Measurements from ENCODE around the gene GNAZ. TPM values are rescaled to one million over a fixed set of nuclear protein-coding genes. Genes with fewer than 3 reads are reported as not detected.

The GNAZ gene
- total RNA-seq, 1 experiment from 2014 or later = 0.82 TPM

GRCh38 chr22:23117891-23118646 is 47.8 kb downstream of the GNAZ start:
- BruUV-seq (replicated peaks) = no TSS peak
- ChIA-PET CTCF (interaction anchor here (0.6 to 1.1 kb wide), 5 partner anchors 15 to 162 kb away, joined by 3 to 6 read pairs (median 3); no protein-coding TSS in a partner anchor), POLR2A (interaction anchor here (0.6 kb wide), 1 partner anchor 149 kb away, joined by 3 read pairs; no protein-coding TSS in a partner anchor)
- Mint-ChIP-seq H3K4me3 (ENCODE audit: unreplicated experiment) (no peak overlapping the region), H3K27ac (ENCODE audit: low read depth, unreplicated experiment) (no peak overlapping the region), H3K4me1 (ENCODE audit: insufficient read depth, unreplicated experiment) (no peaks in the 10 kb centered on the region), H3K27me3 (ENCODE audit: insufficient read depth, unreplicated experiment) (peaks cover 11% of the 10 kb centered on the region), H3K9me3 (ENCODE audit: unreplicated experiment) (no peaks in the 10 kb centered on the region), H3K36me3 (ENCODE audit: insufficient read depth, unreplicated experiment) (no peaks in the 10 kb centered on the region)
- DNase-seq (ENCODE audit: unreplicated experiment) = no peak
- intact Hi-C loops (cut with micrococcal nuclease) = no loop called here
- TF ChIP-seq CTCF (IDR thresholded peaks at IDR 0.05; ENCODE audit: unreplicated experiment) = no peak

- POLR2A ChIA-PET = no interaction called here
- intact Hi-C loops (cut with micrococcal nuclease) = no loop called here
- CTCF ChIA-PET = interaction anchor here (0.9 to 1.8 kb wide), 3 partner anchors 9 to 162 kb away, joined by 4 to 7 read pairs (median 6); no protein-coding TSS in a partner anchor
These were observed 48.6 kb downstream of the GNAZ start for GRCh38 chr22:23118647-23119493.

GRCh38 chr22:23119494-23120414 is 49.4 kb downstream of the GNAZ start:
- Mint-ChIP-seq H3K9me3 (ENCODE audit: unreplicated experiment) (no peaks in the 10 kb centered on the region), H3K27ac (ENCODE audit: low read depth, unreplicated experiment) (no peak overlapping the region), H3K36me3 (ENCODE audit: insufficient read depth, unreplicated experiment) (no peaks in the 10 kb centered on the region), H3K4me1 (ENCODE audit: insufficient read depth, unreplicated experiment) (no peaks in the 10 kb centered on the region), H3K27me3 (ENCODE audit: insufficient read depth, unreplicated experiment) (peaks cover 17% of the 10 kb centered on the region), H3K4me3 (ENCODE audit: unreplicated experiment) (no peak overlapping the region)
- no peak for TF ChIP-seq CTCF (IDR thresholded peaks at IDR 0.05; ENCODE audit: unreplicated experiment)
- POLR2A ChIA-PET = no interaction called here
- intact Hi-C loops (cut with micrococcal nuclease) = no loop called here
- DNase-seq (ENCODE audit: unreplicated experiment) = no peak
- CTCF ChIA-PET = interaction anchor here (1.0 to 1.8 kb wide), 3 partner anchors 8 to 161 kb away, joined by 3 to 12 read pairs (median 7); no protein-coding TSS in a partner anchor
- BruUV-seq (replicated peaks) = no TSS peak

More at GRCh38 chr22:23118647-23119493, 48.6 kb downstream of the GNAZ start:
- H3K4me1 Mint-ChIP-seq (ENCODE audit: insufficient read depth, unreplicated experiment) = no peaks in the 10 kb centered on the region
- H3K27me3 Mint-ChIP-seq (ENCODE audit: insufficient read depth, unreplicated experiment) = peaks cover 17% of the 10 kb centered on the region
- no peak overlapping the region for H3K4me3 Mint-ChIP-seq (ENCODE audit: unreplicated experiment)
- BruUV-seq (replicated peaks) = no TSS peak
- H3K27ac Mint-ChIP-seq (ENCODE audit: low read depth, unreplicated experiment) = no peak overlapping the region
- H3K9me3 Mint-ChIP-seq (ENCODE audit: unreplicated experiment) = no peaks in the 10 kb centered on the region
- no peak for DNase-seq (ENCODE audit: unreplicated experiment)
- H3K36me3 Mint-ChIP-seq (ENCODE audit: insufficient read depth, unreplicated experiment) = no peaks in the 10 kb centered on the region
- TF ChIP-seq CTCF (IDR thresholded peaks at IDR 0.05; ENCODE audit: unreplicated experiment) = no peak
